ENCODE data around the gene CD47.

The CD47 gene

GRCh38 chr3:108099679-108100428 lies 9.0 kb upstream of the CD47 start:
- TF ChIP-seq POLR2A (IDR thresholded peaks at IDR 0.05; ENCODE audit: low read depth, low read length) (no peak), TAF1 (IDR thresholded peaks at IDR 0.05; ENCODE audit: borderline replicate concordance, low read depth, low read length) (no peak), POLR2AphosphoS5 (IDR thresholded peaks at IDR 0.05; ENCODE audit: low read depth, low read length) (no peak)
- FAIRE-seq (no peak), DNase-seq (ENCODE audit: insufficient read length) (no peak)

- TF ChIP-seq POLR2AphosphoS5 (IDR thresholded peaks at IDR 0.05; ENCODE audit: low read depth, low read length) = no peak
- TF ChIP-seq TAF1 (IDR thresholded peaks at IDR 0.05; ENCODE audit: borderline replicate concordance, low read depth, low read length) = no peak
- TF ChIP-seq POLR2A (IDR thresholded peaks at IDR 0.05; ENCODE audit: low read depth, low read length) = no peak
- no peak for DNase-seq (ENCODE audit: insufficient read length)
- no peak for FAIRE-seq
These were observed 8.4 kb upstream of the CD47 start for GRCh38 chr3:108099244-108099643.

- TF ChIP-seq POLR2AphosphoS5 (IDR thresholded peaks at IDR 0.05; ENCODE audit: low read depth, low read length) (no peak), TAF1 (IDR thresholded peaks at IDR 0.05; ENCODE audit: borderline replicate concordance, low read depth, low read length) (no peak), POLR2A (IDR thresholded peaks at IDR 0.05; ENCODE audit: low read depth, low read length) (no peak)
- no peak for FAIRE-seq
- DNase-seq (ENCODE audit: insufficient read length) = no peak
These were observed 7.2 kb upstream of the CD47 start for GRCh38 chr3:108098003-108098370.

- TF ChIP-seq TAF1 (IDR thresholded peaks at IDR 0.05; ENCODE audit: borderline replicate concordance, low read depth, low read length) (no peak), POLR2A (IDR thresholded peaks at IDR 0.05; ENCODE audit: low read depth, low read length) (no peak), POLR2AphosphoS5 (IDR thresholded peaks at IDR 0.05; ENCODE audit: low read depth, low read length) (no peak)
- DNase-seq (ENCODE audit: insufficient read length) (no peak), FAIRE-seq (no peak)
These were observed 6.6 kb upstream of the CD47 start for GRCh38 chr3:108097322-108098002.

GRCh38 chr3:108096532-108097321 lies 5.9 kb upstream of the CD47 start:
- TF ChIP-seq POLR2AphosphoS5 (IDR thresholded peaks at IDR 0.05; ENCODE audit: low read depth, low read length) = no peak
- TF ChIP-seq POLR2A (IDR thresholded peaks at IDR 0.05; ENCODE audit: low read depth, low read length) = no peak
- no peak for TF ChIP-seq TAF1 (IDR thresholded peaks at IDR 0.05; ENCODE audit: borderline replicate concordance, low read depth, low read length)
- FAIRE-seq (peak; percentile 62), DNase-seq (ENCODE audit: insufficient read length) (no peak)

GRCh38 chr3:108093616-108094015 lies 2.8 kb upstream of the CD47 start:
- TF ChIP-seq TAF1 (IDR thresholded peaks at IDR 0.05; ENCODE audit: borderline replicate concordance, low read depth, low read length) (no peak), POLR2A (IDR thresholded peaks at IDR 0.05; ENCODE audit: low read depth, low read length) (no peak), POLR2AphosphoS5 (IDR thresholded peaks at IDR 0.05; ENCODE audit: low read depth, low read length) (no peak)
- FAIRE-seq = no peak

GRCh38 chr3:108093021-108093420 lies 2.2 kb upstream of the CD47 start:
- FAIRE-seq = peak; percentile 24
- no peak for TF ChIP-seq TAF1 (IDR thresholded peaks at IDR 0.05; ENCODE audit: borderline replicate concordance, low read depth, low read length)
- TF ChIP-seq POLR2AphosphoS5 (IDR thresholded peaks at IDR 0.05; ENCODE audit: low read depth, low read length) = no peak
- TF ChIP-seq POLR2A (IDR thresholded peaks at IDR 0.05; ENCODE audit: low read depth, low read length) = no peak
- DNase-seq (ENCODE audit: insufficient read length) = no peak

More at GRCh38 chr3:108093616-108094015, 2.8 kb upstream of the CD47 start:
- DNase-seq (ENCODE audit: insufficient read length) = no peak

- TF ChIP-seq TAF1 (IDR thresholded peaks at IDR 0.05; ENCODE audit: borderline replicate concordance, low read depth, low read length) (no peak), POLR2A (IDR thresholded peaks at IDR 0.05; ENCODE audit: low read depth, low read length) (no peak), POLR2AphosphoS5 (IDR thresholded peaks at IDR 0.05; ENCODE audit: low read depth, low read length) (no peak)
- DNase-seq (ENCODE audit: insufficient read length) (no peak), FAIRE-seq (no peak)
These were observed 1.7 kb upstream of the CD47 start for GRCh38 chr3:108092501-108092900.

- no peak for FAIRE-seq
- DNase-seq (ENCODE audit: insufficient read length) = no peak
- TF ChIP-seq TAF1 (IDR thresholded peaks at IDR 0.05; ENCODE audit: borderline replicate concordance, low read depth, low read length) (no peak), POLR2AphosphoS5 (IDR thresholded peaks at IDR 0.05; ENCODE audit: low read depth, low read length) (no peak), POLR2A (IDR thresholded peaks at IDR 0.05; ENCODE audit: low read depth, low read length) (no peak)
These were observed 843 bp upstream of the CD47 start for GRCh38 chr3:108091498-108092250.

GRCh38 chr3:108090049-108090700 lies 656 bp downstream of the CD47 start:
- no peak for TF ChIP-seq POLR2A (IDR thresholded peaks at IDR 0.05; ENCODE audit: low read depth, low read length)
- no peak; the same call in 1 of the 2 replicates for TF ChIP-seq POLR2AphosphoS5 (IDR thresholded peaks at IDR 0.05; ENCODE audit: low read depth, low read length)
- peak; percentile 32; the same call in 1 of the 2 replicates for TF ChIP-seq TAF1 (IDR thresholded peaks at IDR 0.05; ENCODE audit: borderline replicate concordance, low read depth, low read length)
- FAIRE-seq = no peak
- peak; percentile 25 for DNase-seq (ENCODE audit: insufficient read length)

All from GM12892 (cell line).